GOT3 (cell line): ENCODE measurements around the gene GTPBP2.
"Not testable (repeated sequence)": the region's sequence is repeated elsewhere in the genome, so short reads cannot be mapped to it uniquely, and the experiment has no call there.

ENCODE experiments used
- DNase-seq: peaks from one replicate; lab custom pipeline; 2025; ENCODE audit warnings: mixed read lengths; lab: John Stamatoyannopoulos, UW

The GTPBP2 gene

GRCh38 chr6:43658161-43658560 is 29.1 kb upstream of the GTPBP2 start:
- DNase-seq, result no peak

DNA sequence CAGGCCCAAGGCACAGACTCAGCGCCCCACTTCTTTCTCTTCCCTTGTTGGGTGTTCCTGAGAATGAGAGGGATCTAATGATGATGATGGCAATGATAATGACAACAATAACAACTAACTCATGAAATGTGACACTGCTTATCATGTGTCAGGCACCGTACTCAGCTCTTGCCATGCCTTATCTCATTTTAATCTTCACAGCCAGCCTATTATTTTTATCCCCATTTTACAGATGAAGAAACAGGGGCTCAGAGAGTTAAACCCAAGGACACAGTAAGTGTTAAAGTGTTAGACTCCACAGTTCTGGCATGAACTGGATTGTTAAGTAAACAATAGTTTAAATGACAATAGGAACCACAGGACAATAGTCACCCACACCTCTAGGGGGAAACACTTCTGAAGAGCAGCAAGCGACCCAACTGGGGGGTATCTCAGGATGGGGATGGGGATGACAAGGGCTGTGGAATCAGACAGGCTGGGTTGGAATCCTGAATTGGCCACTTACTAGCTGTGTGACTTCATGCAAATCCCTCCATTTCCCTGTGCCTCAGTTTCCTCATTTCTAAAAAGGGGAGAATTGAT is 28.2 kb upstream of the GTPBP2 start:
- DNase-seq, result no peak

DNA sequence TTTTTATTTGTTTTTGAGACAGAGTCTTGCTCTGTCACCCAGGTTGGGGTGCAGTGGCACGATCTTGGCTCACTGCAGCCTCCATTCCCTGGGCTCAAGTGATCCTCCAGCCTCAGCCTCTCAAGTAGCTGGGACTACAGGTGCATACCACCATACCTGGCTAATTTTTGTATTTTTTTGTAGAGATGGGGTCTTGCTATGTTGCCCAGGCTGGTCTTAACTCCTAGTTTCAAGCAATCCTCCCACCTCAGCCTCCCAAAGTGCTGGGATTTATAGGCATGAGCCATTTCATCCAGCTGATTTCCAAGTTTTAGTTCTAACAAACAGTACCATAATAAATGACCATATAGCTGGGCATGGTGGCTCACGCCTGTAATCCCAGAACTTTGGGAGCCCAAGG is 23.8 kb upstream of the GTPBP2 start:
- not testable (repeated sequence) for DNase-seq

GRCh38 chr6:43648248-43648647 is 19.2 kb upstream of the GTPBP2 start:
- no peak for DNase-seq

DNA sequence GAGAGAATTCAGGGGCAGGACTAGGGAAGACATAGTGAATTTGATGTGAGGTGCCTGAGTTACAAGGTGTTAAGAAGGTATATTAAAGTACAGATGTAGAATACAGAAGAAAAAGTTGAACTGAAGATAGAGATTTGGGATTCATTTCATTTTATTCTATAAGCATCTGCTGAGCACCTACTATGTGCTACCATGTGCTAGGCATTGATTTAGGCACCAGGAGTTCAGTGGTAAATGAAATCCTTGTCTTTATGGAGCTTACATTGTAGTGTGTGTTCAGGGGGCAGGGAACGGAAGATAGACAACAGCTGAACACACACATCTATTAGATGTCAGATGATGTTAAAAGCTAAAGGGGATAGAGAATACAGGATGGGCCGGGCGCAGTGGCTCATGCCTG is 18.5 kb upstream of the GTPBP2 start:
- no peak for DNase-seq

GRCh38 chr6:43645613-43645964 is 16.5 kb upstream of the GTPBP2 start:
- DNase-seq, result no peak

- no peak for DNase-seq
Measured at GRCh38 chr6:43644940-43645612, 16.0 kb upstream of the GTPBP2 start, which contains the start of gene RSPH9. Gene RSPH9 (plus strand): TSS chr6:43645036. CDS start chr6:43645099, 63 bp downstream.

- DNase-seq, result no peak
Measured at GRCh38 chr6:43639984-43640800, 11.1 kb upstream of the GTPBP2 start.

DNA sequence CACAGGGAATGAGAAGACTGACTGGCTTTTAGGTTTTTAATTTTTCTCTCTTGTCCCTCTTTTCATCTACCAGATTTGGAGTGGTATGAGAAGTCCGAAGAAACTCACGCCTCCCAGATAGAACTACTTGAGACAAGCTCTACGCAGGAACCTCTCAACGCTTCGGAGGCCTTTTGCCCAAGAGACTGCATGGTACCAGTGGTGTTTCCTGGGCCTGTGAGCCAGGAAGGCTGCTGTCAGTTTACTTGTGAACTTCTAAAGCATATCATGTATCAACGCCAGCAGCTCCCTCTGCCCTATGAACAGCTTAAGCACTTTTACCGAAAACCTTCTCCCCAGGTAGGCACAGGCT is 7.2 kb upstream of the GTPBP2 start:
- no peak for DNase-seq

- peak; percentile 17 for DNase-seq
Measured at GRCh38 chr6:43635387-43636307, 6.6 kb upstream of the GTPBP2 start, which contains the start of gene MAD2L1BP. Gene MAD2L1BP (plus strand): TSS chr6:43635840. CDS start chr6:43635876, 36 bp downstream.

DNA sequence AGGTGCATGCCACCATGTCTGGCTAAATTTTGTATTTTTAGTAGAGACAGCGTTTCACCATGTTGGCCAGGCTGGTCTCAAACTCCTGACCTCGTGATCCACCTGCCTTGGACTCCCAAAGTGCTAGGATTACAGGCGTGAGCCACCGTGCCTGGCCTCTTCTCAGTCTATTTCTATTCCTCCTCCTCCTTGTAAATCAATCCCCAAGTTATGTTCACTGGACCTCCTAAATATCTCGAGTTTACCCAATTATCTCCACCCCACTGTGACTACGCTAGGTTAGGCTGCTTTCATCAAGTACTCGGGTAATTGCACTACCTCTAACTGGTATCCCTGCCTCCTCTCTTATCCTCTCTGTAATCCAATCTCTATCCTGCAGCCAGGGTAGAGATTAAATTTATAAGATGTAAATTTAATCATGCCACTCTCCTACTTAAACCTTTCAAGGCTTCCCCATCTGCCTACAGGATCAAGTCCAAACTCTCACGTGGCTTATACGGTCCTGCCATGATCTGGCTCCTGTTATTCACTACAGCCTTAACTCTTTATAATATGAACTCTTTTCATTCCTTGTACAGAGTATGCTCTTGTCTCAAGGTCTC is 5.7 kb upstream of the GTPBP2 start:
- DNase-seq, result no peak

- not testable (repeated sequence) for DNase-seq
Measured at GRCh38 chr6:43633002-43633401, 3.9 kb upstream of the GTPBP2 start.

DNA sequence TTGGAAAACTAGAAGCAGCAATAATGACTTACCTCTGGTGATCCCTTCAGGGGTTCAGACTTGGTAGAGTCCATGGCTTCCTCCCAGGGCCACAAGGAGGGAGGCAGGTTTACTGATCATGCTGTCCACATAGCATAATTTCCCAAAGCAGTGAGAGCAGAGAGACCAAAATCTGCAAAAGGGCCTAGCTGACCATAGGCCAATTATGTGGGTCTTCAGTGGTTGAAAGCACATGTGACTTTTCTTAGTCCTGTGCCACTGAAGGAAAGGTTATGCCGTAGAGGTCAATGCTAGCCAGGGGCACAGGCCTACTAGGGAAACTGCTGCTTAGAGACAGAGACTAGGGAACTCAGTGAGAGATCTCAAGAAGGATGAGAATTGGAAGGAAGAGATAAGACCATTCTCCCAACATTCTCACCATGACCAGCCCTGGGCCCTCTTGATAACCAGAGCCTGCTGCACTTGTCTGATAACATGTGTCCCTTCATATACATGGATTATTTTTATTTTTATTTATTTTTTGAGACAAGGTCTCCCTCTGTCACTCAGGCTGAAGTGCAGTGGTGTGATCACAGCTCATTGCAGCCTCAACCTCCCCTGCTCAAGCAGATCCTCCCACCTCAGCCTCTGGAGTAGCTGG is 2.0 kb upstream of the GTPBP2 start:
- no peak for DNase-seq

GRCh38 chr6:43629505-43630300 is 639 bp upstream of the GTPBP2 start:
- peak; percentile 83 for DNase-seq

DNA sequence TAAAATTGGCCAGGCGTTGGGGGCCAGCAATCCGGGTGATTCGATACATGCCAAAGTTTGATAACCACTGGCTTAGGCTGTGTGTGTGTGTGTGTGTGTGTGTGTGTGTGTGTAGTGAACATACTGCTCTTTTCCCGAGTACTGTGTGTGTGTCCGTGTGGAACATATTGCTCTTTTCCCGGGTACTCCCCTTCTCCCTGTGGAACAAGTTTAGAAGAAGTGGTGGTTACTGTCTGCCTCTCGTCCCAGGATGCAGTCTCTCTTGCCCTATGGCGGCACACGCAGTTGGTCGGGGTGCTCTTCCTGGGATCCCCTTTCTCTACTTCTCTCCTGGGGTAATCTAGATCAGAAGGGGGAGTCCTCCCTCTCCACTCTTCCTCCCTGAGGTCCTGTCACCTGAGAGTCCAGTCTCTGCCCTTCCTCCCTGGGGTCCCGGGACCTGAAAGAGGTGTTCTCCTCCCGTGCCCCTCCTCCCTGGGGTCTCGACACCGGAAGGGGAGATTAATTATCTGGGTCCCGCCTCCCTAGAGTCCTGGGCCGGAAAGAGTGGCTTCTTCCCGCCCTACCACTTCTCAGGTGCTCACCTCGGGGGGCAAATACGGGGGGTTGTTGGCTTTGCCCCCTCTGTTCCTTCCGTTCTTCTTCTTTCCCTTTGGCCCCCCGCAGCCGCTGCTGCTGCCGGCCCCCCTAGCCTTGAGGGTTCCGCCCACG is 516 bp downstream of the GTPBP2 start:
- no peak for DNase-seq

DNA sequence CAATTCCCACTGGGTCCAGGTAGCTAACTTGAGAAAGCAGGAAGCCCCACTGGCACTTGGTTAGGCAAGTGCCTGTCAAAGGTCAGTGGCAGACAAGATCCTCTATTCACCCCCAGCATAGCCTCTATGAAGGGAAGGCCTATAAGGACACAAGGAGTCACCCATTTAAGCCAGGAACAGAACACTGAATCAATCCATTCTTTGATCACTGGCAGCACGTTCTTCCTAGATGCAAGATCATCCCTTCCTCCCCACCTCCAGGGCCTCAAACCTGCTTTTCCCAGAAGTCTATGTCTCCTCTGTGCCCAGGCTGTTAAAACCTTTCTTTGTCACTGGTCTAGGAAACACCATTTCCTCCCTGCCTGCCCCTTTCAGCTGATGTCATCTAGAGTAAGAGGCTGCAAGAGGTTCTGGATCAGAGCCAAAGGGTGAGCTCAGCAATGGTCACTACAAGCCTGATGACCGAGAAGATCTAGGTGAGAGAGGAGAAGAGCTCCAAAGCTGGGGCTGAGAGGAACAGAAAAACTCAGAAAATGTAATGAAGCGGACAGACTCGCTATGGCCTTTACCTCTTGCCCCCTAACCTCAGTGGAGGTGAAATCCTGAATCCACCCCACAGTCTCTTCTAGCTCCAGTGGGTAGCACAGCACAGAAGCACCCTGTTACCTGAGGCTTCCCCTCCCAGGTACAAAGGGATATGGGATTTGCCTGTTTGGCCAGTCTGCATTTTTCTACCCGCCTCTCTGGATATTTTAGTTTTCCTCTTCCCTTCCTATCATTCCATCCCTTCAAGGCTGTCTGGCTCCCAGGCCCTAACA is 1.8 kb downstream of the GTPBP2 start:
- peak; percentile 52 for DNase-seq

DNA sequence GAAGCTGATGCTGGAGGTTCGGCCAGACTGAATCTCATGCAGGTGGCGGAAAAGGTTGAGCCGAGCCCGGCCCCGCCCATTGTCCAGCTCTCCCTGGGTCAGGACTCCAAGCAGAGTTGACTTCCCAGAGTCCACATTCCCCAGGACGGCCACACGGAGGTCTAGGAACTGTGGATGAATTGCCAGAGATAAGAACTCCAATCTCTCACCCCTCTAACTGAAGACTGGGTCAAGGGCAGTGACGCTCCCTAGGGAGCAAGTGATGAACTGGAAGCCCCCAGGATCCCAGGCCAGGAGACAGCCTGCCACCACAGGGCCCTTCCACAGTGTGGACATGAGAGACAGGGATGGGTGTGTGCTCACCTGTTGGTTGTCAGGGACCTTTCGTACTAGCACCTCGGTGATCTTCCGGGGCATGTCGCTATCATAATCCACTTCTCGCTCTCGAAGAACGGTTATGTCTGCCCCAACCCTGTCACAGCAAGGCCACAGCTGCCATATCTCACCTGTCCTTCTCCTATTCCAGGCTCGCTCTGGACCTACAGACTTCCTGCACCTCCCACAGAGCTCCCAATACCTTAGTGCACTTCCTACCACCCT is 3.6 kb downstream of the GTPBP2 start:
- DNase-seq, result no peak

DNA sequence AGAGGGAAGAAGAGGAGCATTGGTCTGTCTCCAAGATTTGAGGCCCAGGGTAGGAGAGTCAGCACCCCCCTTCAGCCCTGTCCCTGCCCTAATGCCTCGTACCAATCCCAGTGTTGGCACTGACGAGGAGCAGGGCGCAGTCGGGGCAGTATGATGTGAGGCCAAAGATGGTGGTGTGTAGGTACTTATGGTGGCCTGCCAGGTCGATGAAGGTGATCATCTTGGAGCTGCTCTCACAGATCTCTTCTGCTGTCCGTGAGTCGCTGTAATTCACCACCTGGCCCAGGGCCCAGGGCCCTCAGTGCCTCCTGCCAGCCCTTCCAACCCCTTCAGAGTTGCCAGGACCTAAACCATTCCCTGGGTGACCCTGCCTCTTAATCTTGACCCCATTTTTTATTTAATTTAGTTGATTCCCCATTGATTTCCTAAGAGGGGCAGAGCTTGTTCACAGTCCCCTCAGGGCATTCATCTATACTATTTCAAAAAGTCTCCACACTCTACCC is 4.2 kb downstream of the GTPBP2 start:
- DNase-seq, result no peak
